Bone marrow (tissue), 2 donors: ENCODE data around the gene DAP3.
A peak's percentile ranks its signal among the peaks of the same experiment; 100 is the strongest.
"Not testable (repeated sequence)": the region's sequence is repeated elsewhere in the genome, so short reads cannot be mapped to it uniquely, and the experiment has no call there.

Source experiments
- DNase-seq, 2 donors: peaks; one replicate each; lab custom pipeline; 2025; lab: John Stamatoyannopoulos, UW

Gene DAP3

DNA sequence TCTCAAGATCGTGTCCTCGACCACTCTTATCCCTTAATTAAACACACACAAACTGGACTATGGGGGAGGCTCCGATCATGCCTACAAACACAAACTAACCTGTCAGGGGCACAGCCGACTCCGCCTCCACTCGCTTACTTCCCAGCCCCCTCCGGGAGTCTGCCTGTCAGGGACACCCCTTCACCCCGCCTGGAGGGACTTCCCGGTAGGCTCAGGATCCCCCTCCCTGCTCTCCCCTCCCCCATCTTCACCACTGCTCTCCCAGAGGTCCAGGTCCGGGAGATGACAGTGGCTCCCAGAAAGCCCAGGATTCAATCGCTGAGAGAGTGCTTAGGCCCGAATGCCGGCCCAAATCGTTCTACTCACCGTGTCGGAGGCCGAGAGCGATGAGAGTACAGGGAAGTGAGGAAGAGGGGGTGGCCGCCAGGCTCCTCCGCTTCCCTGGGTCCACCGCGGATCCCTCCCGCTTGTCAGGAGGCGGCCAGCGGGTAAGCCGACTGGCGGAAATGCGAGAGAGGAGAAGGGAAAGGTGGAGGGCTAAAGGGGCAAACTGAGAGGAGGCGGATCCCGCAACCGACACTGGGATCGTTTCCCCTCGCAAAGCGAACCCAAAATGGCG is 1.1 kb upstream of the DAP3 start:
- not testable (repeated sequence) for DNase-seq

GRCh38 chr1:155688324-155689080 is 389 bp upstream of the DAP3 start, which contains the start of gene YY1AP1:
YY1AP1 (minus strand) TSS chr1:155688774; CDS start chr1:155680436, 8,338 bp downstream.
- DNase-seq, result peak; percentile 78 to 93

GRCh38 chr1:155691992-155692528 is 3.2 kb downstream of the DAP3 start:
- no peak for DNase-seq

DNA sequence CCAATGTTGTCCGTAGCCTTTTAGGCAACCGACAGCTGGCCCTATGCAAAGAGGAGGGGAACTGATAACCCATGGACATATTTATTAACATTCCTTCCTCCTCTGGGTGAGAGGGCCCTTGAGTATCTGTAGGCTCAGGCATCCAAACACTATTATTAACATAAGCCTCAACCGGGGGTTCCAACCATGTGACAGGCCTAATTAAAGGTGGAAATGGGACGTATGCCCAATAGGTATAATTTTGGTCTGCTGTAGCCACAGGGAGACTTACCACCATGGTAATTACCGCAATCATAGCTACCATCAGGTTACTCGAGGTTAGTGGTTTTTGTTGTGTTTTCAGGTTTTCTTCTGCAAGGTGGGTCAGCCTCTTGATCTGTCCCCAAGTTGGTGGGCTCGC is 5.3 kb downstream of the DAP3 start:
- DNase-seq, result no peak

- DNase-seq, result no peak
These were observed 6.2 kb downstream of the DAP3 start for GRCh38 chr1:155695072-155695471.

DNA sequence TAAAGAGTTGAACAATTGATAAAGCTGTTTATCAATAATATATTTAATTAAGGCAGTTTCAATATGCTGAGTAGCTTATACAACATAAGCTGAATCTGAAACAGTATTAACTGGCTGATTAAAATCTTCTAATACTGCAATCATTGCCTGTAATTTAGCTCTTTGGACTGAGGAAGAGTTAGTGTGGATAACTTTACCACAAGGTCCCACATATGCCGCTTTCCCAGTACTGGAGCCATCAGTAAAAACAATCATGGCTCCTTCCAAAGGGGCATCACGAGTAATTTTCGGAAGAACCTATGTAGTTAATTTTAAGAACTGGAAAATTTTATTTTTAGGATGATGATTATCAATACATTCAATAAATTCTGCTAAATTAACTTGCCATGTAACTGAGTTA is 6.7 kb downstream of the DAP3 start:
- DNase-seq, result no peak

GRCh38 chr1:155696524-155696923 is 7.6 kb downstream of the DAP3 start:
- no peak for DNase-seq

GRCh38 chr1:155697046-155697445 is 8.2 kb downstream of the DAP3 start:
- DNase-seq, result no peak

DNA sequence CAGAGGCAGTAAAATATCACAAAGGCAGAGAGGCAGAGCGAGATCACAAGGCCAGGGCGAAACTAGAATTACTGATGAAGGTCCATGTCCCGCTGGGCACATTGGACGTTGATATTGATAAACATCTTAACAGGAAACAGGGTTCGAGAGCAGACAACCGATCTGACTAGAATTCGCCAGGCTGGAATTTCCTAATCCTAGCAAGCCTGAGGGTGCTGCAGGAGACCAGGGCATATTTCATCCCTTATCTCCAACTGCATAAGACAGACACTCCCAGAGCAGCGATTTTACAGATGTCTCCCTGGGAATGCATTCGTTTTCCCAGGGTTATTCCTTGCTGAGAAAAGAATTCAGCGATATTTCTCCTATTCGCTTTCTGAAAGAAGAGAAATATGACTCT is 8.7 kb downstream of the DAP3 start:
- DNase-seq, result not testable (repeated sequence)

DNA sequence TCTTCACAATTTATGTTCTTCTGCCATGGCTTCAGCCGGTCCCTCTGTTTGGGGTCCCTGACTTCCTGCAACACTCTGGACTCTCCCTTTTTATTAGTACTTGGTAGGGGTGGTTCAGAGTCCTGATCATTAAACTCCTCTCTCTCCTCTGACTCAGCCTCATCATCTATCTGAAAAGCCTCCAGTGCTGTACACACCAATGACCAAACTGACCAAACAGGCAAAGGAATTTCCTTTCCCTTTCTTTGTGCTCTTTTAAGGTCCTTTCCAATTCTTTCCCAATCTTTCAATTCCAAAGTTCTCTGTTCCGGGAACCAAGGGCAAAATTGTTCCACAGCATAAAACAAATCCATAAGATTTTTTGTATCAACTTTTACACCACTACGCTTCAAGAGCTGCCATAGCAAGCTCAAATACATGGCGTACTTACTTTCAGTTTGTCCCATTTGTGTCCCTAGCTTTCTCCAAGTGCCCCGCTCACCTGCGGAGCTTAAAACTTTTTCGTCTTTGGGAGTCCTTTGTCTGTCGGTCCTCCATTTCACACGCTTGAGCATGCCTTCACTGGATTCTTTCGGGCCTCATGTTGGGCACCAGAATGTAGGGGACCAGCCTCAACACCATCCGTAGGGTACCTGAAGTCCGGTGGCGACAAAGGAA is 9.6 kb downstream of the DAP3 start:
- DNase-seq, result no peak

DNA sequence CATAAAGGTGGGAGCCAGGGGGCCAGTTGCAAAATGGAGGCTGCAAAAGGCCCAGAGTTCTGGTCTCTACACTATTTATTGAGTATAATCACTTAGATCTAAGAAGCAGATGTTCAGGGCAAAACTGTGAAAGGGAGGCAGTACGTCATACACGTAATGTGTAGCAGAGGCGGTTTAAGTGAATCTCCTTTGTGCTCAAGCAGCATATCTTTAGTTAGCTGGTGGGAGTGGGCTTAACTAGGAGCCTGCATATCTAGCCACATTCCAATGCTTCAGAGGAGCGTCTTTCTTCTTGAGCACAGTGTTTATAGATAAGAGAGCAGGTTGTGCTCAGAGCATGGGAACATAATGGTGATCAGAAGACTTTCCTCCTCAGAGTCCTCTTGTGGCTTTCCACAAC is 10.2 kb downstream of the DAP3 start:
- DNase-seq, result not testable (repeated sequence)

DNA sequence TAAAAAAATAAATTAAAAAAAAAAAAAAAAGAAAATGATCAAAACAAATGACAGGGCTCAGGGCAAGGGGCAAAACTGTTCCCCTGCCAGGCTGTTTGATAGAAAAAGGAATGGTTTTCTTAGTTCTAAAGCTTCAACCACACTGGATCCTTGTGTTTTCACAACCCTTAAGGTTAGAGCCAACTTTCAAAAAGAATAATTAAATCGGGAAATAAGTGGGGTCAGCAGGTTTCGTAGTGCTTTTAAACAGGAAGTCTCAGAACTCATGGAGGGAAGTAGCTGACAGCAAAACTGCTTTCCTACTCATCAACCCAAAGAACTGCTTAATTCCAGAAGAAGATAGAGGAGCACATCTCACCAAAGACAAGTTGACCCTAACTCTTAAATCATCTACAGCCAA is 12.8 kb downstream of the DAP3 start:
- DNase-seq, result not testable (repeated sequence)

- DNase-seq, result no peak
These were observed 14.3 kb downstream of the DAP3 start for GRCh38 chr1:155703216-155703615.

DNA sequence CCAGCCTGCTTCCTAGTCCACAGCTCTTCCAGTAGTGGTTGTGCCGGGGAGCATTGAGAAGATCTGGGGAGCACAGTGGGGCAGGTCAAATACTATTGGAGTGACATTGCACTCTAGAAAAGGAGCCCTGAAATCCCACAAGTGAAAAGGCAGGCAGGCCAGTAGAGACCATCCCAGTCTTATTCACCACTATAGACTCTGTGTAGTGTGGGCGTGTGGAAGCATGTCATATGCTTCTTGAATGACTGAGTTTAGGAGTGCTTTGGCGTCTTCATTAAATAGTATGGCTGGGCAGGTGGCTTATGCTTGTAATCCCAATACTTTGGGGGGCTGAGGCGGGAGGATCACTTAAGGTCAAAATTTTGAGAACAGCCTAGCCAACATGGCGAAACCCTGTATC is 15.5 kb downstream of the DAP3 start:
- not testable (repeated sequence) for DNase-seq

DNA sequence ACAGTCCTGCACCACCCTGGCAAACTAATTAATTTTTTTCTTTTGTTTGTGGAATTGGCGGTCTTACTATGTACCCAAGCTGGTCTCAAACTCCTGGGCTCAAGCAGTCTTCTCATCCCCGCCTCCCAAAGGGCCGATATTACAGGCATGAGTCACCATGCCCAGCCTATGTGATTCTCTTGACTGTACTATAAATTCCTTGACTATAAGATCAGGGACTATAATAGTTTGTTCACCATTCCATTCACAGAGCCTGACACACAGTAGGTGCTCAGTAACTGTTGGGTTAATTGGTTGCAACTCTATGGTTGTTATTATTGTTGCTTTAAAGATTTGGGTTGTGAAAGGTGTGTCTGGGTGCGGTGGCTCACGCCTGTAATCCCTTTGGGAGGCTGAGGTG is 17.2 kb downstream of the DAP3 start:
- DNase-seq, result no peak

DNA sequence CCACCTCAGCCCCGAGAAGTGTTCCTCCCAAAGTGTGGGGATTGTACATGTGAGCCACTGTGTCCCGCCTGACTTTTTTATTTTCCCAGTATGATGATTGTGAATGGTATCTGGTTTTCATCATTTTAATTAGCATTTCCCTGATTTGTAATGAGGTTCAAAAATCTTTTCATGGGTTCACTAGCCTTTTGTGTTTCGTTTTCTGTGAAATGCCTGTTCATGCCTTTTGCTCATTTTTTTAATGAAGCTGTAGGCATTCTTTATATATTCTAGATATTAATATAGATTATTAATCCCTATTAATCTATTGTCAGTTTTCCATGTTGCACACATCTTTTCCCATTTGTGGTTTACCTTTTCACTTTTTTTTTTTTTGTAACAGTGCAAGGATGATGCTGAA is 20.5 kb downstream of the DAP3 start:
- no peak for DNase-seq

DNA sequence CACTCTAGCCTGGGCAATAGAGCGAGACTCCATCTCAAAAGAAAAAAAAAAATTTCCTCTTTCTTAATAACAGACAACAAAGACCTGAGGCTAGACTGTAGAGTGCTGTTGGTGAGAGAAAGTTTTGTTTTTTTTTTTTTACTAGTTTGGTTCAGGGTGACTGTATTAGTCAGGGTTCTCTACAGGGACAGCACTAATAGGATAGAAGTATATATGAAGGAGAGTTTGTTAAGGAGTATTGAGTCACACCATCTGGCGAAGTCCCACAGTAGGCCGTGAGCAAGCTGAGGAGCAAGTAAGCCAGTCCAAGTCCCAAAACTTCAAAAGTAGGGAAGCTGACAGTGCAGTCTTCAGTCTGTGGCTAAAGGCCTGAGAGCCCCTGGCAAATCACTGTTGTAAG is 22.6 kb downstream of the DAP3 start:
- not testable (repeated sequence) for DNase-seq

DNA sequence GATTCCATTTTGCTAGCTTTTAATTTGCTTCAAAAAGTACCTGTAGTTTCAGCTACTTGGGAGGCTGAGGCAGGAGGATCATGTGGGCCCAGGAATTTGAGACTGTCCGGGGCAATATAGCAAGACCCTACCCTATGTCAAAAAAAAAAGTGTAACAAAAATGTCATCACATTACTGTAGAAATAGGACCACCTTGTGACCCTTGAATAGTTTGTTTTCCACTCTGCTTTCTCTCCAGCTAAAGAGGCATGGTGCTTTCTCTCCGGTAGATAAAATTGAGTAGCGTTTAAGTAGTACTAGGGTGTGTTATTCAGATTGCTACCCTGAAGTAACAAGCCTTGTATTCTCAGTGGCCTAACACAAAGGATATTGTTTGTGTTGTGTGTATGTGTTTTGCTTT is 23.7 kb downstream of the DAP3 start:
- peak in 1 of 2 donors; percentile 19 for DNase-seq

DNA sequence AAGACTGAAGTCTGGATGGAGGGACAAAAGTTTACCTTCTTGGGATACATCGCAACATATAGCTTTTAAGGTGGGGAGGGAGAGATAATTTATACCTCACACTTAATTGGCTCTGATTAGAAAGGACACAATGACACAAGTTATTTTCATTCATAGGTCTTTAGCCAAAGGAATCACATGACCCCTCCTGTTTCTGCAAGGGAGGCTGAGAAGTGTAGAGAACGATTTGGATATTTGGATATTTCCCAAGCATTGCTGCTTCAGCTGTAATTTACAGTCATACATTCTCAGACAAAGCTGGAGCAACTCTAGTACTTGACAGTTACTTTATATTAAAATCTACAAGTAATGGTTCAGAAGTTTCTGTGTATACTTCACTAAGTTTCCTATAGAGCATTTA is 24.2 kb downstream of the DAP3 start:
- DNase-seq, result no peak

- DNase-seq, result not testable (repeated sequence)
These were observed 26.2 kb downstream of the DAP3 start for GRCh38 chr1:155715056-155715455.

- DNase-seq, result no peak
These were observed 26.9 kb downstream of the DAP3 start for GRCh38 chr1:155715777-155716176.

- no peak for DNase-seq
These were observed 28.1 kb downstream of the DAP3 start for GRCh38 chr1:155717041-155717440.
